Hepatocyte (in vitro differentiated cells): ENCODE measurements around the gene SUSD3. TPM values are rescaled to one million over a fixed set of nuclear protein-coding genes. Genes with fewer than 3 reads are reported as not detected.

Experiments
- DNase-seq: peaks from one replicate; pipeline ENCODE4 v3.0.0-alpha.2; 2016; ENCODE audit warnings: low spot score
- H2AFZ ChIP-seq: fragments of 200-600 bp; sonication (generic); 2 replicates; pipeline ENCODE4 v1.6.0; 2016; ENCODE audit warnings: antibody characterized with exemption, mild to moderate bottlenecking
- H3K27ac ChIP-seq: fragments of 200-600 bp; sonication (generic); 2 replicates; pipeline ENCODE4 v1.5.1; 2016; ENCODE audit warnings: mild to moderate bottlenecking
- H3K27me3 ChIP-seq: fragments of 200-600 bp; sonication (generic); 2 replicates; pipeline ENCODE4 v1.6.1; 2016
- H3K36me3 ChIP-seq: fragments of 200-600 bp; sonication (generic); replicated peaks from 2 replicates; pipeline ENCODE4 v1.5.1; 2016; ENCODE audit warnings: low read depth; ENCODE audit not compliant: insufficient read depth
- H3K4me1 ChIP-seq: fragments of 200-600 bp; sonication (generic); 2 replicates; pipeline ENCODE4 v1.5.1; 2016; ENCODE audit warnings: mild to moderate bottlenecking, moderate library complexity; ENCODE audit not compliant: insufficient read depth
- H3K4me2 ChIP-seq: fragments of 200-600 bp; sonication (generic); 2 replicates; pipeline ENCODE4 v1.6.0; 2016
- H3K4me3 ChIP-seq: fragments of 200-600 bp; sonication (generic); 2 replicates; pipeline ENCODE4 v1.5.1; 2016; ENCODE audit warnings: mild to moderate bottlenecking
- H3K79me2 ChIP-seq: fragments of 200-600 bp; sonication (generic); 2 replicates; pipeline ENCODE4 v1.6.0; 2017; ENCODE audit warnings: mild to moderate bottlenecking
- H3K9me2 ChIP-seq: fragments of 200-600 bp; sonication (generic); replicated peaks from 2 replicates; pipeline ENCODE4 v1.6.0; 2017; ENCODE audit warnings: mild to moderate bottlenecking; ENCODE audit not compliant: insufficient read depth
- H3K9me3 ChIP-seq: fragments of 200-600 bp; sonication (generic); 2 replicates; pipeline ENCODE4 v1.5.1; 2016; ENCODE audit warnings: low read depth, mild to moderate bottlenecking
- H4K20me1 ChIP-seq: fragments of 200-600 bp; sonication (generic); 2 replicates; pipeline ENCODE4 v1.6.0; 2016; ENCODE audit warnings: mild to moderate bottlenecking; ENCODE audit not compliant: insufficient read depth, poor library complexity, severe bottlenecking
- EZH2 ChIP-seq: fragments of 200-600 bp; sonication (generic); IDR thresholded peaks from 2 replicates; pipeline ENCODE4 v1.6.1; 2016; ENCODE audit warnings: antibody characterized with exemption, mild to moderate bottlenecking, borderline replicate concordance
- EZH2phosphoT487 ChIP-seq: fragments of 200-600 bp; sonication (generic); IDR thresholded peaks from one replicate; pipeline ENCODE4 v1.6.1; 2018; ENCODE audit warnings: antibody characterized with exemption, mild to moderate bottlenecking, low read depth, moderate library complexity; ENCODE audit not compliant: unreplicated experiment, severe bottlenecking
- WGBS: methylation state at CpG from one replicate; pipeline ENCODE4 v1.1.6; 2016; ENCODE audit warnings: low lambda C conversion rate; ENCODE audit errors: missing lambda C conversion rate; 5-methylcytosine and 5-hydroxymethylcytosine counted together
- polyA plus RNA-seq: library from polyadenylated mRNA; unstranded; fragments of >200 nt; fragmentation: Nextera tagmentation; extraction: Ambion mirVana; gene quantifications from 2 replicates; pipeline ENCODE4 v1.2.1, GENCODE V29; 2016
- total RNA-seq: library from RNA; depleted of rRNA; stranded (reverse); fragments of >200 nt; gene quantifications from 2 replicates; pipeline ENCODE4 v1.2.3, GENCODE V29; 2014
- TF ChIP-seq, protein P1 (sequence below): fragments of 200-600 bp; sonication (generic); IDR thresholded peaks from 2 replicates; pipeline ENCODE4 v1.5.1; 2016; ENCODE audit warnings: antibody characterized with exemption, mild to moderate bottlenecking; ENCODE audit not compliant: poor library complexity

The SUSD3 gene
- total and polyA plus RNA-seq, 2 experiments from 2014 or later = 11.4 to 17.3 TPM

DNA sequence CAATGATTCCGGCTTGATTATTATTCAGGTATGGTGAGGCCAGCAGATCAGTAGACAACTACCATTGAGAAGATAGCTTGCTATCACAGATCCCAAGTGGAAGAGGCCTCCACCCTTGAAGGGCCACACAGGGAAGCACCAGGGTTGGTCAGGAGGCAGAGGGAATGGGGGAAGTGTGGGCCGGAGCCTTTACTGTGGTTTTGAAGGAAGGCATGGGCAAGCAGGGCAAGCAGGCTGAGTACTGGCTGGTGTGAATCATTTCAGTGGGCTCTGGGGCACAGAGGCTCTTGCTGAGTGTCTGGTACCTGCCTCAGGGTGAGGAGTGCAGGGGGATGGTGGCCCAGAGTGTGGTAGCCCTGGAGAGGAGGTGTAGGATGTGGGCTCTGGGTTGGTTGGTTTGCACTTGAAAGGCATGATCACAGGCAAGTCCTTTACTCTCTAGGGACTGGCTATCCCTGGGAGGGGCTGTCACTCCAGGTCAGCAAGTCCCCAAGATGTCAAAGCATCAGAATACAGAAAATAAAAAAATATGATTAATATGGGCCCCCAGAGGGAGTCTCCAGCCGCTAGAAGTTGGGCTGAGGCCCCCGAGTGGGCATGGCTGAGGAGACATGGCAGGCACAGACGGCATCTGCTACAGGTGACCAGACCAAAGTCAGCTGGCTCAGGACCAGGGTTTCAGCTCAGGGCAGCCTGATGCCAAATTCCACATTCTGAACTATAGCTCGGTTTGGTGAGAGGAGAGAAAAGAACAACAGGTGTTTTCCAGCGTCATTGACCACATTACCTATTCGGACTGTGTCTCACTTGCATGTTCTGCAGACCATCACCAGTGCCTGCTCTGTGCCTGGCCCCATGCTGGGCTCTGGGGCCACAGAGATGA is 9.7 kb upstream of the SUSD3 start:
- no peak for DNase-seq
- Histone ChIP-seq H3K27me3 (no peaks in the 10 kb centered on the region), H3K79me2 (no peaks in the 10 kb centered on the region), H2AFZ (no peak overlapping the region), H4K20me1 (no peaks in the 10 kb centered on the region), H3K4me1 (no peaks in the 10 kb centered on the region), H3K4me2 (no peak overlapping the region), H3K36me3 (no peaks in the 10 kb centered on the region), H3K9me2 (no peaks in the 10 kb centered on the region), H3K9me3 (no peaks in the 10 kb centered on the region), H3K27ac (no peak overlapping the region), H3K4me3 (no peak overlapping the region)
- TF ChIP-seq, protein P1, sequence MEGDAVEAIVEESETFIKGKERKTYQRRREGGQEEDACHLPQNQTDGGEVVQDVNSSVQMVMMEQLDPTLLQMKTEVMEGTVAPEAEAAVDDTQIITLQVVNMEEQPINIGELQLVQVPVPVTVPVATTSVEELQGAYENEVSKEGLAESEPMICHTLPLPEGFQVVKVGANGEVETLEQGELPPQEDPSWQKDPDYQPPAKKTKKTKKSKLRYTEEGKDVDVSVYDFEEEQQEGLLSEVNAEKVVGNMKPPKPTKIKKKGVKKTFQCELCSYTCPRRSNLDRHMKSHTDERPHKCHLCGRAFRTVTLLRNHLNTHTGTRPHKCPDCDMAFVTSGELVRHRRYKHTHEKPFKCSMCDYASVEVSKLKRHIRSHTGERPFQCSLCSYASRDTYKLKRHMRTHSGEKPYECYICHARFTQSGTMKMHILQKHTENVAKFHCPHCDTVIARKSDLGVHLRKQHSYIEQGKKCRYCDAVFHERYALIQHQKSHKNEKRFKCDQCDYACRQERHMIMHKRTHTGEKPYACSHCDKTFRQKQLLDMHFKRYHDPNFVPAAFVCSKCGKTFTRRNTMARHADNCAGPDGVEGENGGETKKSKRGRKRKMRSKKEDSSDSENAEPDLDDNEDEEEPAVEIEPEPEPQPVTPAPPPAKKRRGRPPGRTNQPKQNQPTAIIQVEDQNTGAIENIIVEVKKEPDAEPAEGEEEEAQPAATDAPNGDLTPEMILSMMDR = no peak
- TF ChIP-seq EZH2 = no peak
- no peak for TF ChIP-seq EZH2phosphoT487
- WGBS = 90% methylated on average over 8 of the region's 8 CpGs

DNA sequence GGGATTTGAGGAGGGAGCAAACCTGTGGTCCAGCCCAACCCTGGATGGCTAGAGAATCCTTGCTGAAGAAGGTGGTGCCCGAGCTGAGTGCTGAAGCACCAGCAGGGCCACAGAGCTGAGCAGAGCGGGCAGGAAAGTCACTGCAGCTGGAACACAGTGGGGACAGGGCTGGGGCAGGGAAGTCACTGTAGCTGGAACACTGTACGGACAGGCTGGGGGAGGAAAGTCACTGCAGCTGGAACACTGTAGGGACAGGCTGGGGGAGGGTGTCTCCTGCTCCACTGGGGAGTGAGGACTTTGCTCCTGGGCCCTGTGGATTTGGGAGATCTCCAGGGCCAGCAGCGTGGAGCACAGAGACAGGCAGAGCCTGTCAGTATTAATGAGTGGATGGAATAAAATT is 9.0 kb upstream of the SUSD3 start:
- H3K4me3 ChIP-seq = no peak overlapping the region
- H3K9me2 ChIP-seq = no peaks in the 10 kb centered on the region
- H3K27ac ChIP-seq = no peak overlapping the region
- H3K27me3 ChIP-seq = no peaks in the 10 kb centered on the region
- no peak for DNase-seq
- H2AFZ ChIP-seq = no peak overlapping the region
- TF ChIP-seq, protein P1 = no peak
- TF ChIP-seq EZH2phosphoT487 (no peak), EZH2 (no peak)
- H3K9me3 ChIP-seq = no peaks in the 10 kb centered on the region
- H3K79me2 ChIP-seq = no peaks in the 10 kb centered on the region
- WGBS = 84% methylated on average over 4 of the region's 4 CpGs
- no peaks in the 10 kb centered on the region for H3K36me3 ChIP-seq
- no peak overlapping the region for H3K4me2 ChIP-seq
- H3K4me1 ChIP-seq = no peaks in the 10 kb centered on the region
- no peaks in the 10 kb centered on the region for H4K20me1 ChIP-seq

DNA sequence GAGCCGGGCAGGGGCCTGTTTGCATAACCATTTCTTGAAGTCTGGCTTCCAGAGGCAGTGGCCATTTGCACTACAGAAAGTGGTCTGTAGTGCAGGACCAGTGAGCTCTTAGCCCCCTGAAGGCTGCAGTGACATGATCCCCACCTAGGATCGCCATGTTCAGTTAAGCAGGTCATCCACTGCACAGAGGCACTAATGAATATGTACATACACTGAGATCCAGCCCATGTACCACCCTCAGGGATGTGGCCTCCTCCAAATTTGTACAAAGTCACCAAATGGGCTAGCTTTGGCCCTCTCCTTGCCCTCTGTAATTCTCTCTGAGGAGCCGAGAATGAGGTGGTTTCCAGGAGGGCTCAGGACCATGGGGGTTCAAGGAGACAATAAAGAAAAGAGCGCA is 8.3 kb upstream of the SUSD3 start:
- 96% methylated on average over 4 of the region's 4 CpGs for WGBS
- Histone ChIP-seq H4K20me1 (no peaks in the 10 kb centered on the region), H3K27me3 (no peaks in the 10 kb centered on the region), H3K36me3 (no peaks in the 10 kb centered on the region), H3K9me3 (no peaks in the 10 kb centered on the region), H3K27ac (no peak overlapping the region), H2AFZ (no peak overlapping the region), H3K4me2 (no peak overlapping the region), H3K4me1 (no peaks in the 10 kb centered on the region), H3K4me3 (no peak overlapping the region), H3K9me2 (no peaks in the 10 kb centered on the region), H3K79me2 (no peaks in the 10 kb centered on the region)
- DNase-seq = no peak
- TF ChIP-seq EZH2 = no peak
- TF ChIP-seq EZH2phosphoT487 = no peak
- TF ChIP-seq, protein P1 = no peak
